Glutamatergic neuron (in vitro differentiated cells): ENCODE results near the gene EPB41. TPM values are rescaled to one million over a fixed set of nuclear protein-coding genes. Genes with fewer than 3 reads are reported as not detected.
"Not testable (repeated sequence)": the region's sequence is repeated elsewhere in the genome, so short reads cannot be mapped to it uniquely, and the experiment has no call there.

Experiments used
- DNase-seq: peaks from one replicate; pipeline ENCODE4 v3.0.0; 2022
- H3K27ac Mint-ChIP-seq: one replicate; pipeline ENCODE4 v1.8.0; 2020; ENCODE audit warnings: mild to moderate bottlenecking, mixed read lengths, inconsistent platforms; ENCODE audit not compliant: unreplicated experiment
- H3K27me3 Mint-ChIP-seq: one replicate; pipeline ENCODE4 v1.8.0; 2020; ENCODE audit warnings: mild to moderate bottlenecking, moderate library complexity, mixed read lengths, inconsistent platforms; ENCODE audit not compliant: unreplicated experiment
- H3K36me3 Mint-ChIP-seq: one replicate; pipeline ENCODE4 v1.8.0; 2020; ENCODE audit warnings: mild to moderate bottlenecking, mixed read lengths, inconsistent platforms; ENCODE audit not compliant: unreplicated experiment
- H3K4me1 Mint-ChIP-seq: one replicate; pipeline ENCODE4 v1.8.0; 2020; ENCODE audit warnings: mild to moderate bottlenecking, low read depth, mixed read lengths, inconsistent platforms; ENCODE audit not compliant: unreplicated experiment
- H3K4me3 Mint-ChIP-seq: one replicate; pipeline ENCODE4 v1.8.0; 2020; ENCODE audit warnings: mild to moderate bottlenecking, mixed read lengths, inconsistent platforms; ENCODE audit not compliant: unreplicated experiment
- H3K9me3 Mint-ChIP-seq: one replicate; pipeline ENCODE4 v1.8.0; 2020; ENCODE audit warnings: mild to moderate bottlenecking, moderate library complexity, mixed read lengths, inconsistent platforms; ENCODE audit not compliant: unreplicated experiment
- CTCF ChIP-seq: fragments of 200-600 bp; sonication (generic); IDR thresholded peaks from one replicate; pipeline ENCODE4 v1.5.0; 2021; ENCODE audit not compliant: partially characterized antibody, unreplicated experiment
- total RNA-seq: library from RNA; stranded (reverse); fragmentation: NEBNext Ultra II Directional; extraction: Animal tissue kit (Norgen Biotek cat#: 25700); gene quantifications from one replicate; pipeline ENCODE4 v1.2.1, GENCODE V29; 2021; ENCODE audit not compliant: unreplicated experiment

EPB41 gene
- total RNA-seq, 1 donor from 2014 or later = 213 TPM

GRCh38 chr1:28871631-28872401 lies 42.6 kb upstream of the EPB41 start:
- peaks cover 14% of the 10 kb centered on the region for H3K4me1 Mint-ChIP-seq
- TF ChIP-seq CTCF = no peak
- no peak overlapping the region for H3K4me3 Mint-ChIP-seq
- no peak for DNase-seq
- H3K36me3 Mint-ChIP-seq = no peaks in the 10 kb centered on the region
- no peak overlapping the region for H3K27ac Mint-ChIP-seq
- H3K9me3 Mint-ChIP-seq = no peaks in the 10 kb centered on the region
- peaks cover 4% of the 10 kb centered on the region for H3K27me3 Mint-ChIP-seq

DNA sequence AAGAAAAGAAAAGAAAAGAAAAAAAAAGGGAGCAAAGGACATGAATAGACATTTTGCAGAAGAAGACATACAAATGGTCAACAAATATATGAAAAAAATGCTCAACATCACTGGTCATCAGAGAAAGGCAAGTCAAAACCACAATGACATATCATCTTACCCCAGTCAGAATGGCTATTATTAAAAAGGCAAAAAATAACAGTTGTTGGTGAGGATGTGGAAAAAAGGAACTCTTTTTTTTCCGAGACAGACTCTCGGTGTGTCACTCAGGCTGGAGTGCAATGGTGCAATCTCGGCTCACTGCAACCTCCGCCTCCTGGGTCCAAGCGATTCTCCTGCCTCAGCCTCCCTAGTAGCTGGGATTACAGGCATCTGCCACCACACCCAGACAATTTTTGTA lies 39.2 kb upstream of the EPB41 start:
- H3K27me3 Mint-ChIP-seq, H3K36me3 Mint-ChIP-seq, H3K27ac Mint-ChIP-seq, H3K4me1 Mint-ChIP-seq, H3K4me3 Mint-ChIP-seq, H3K9me3 Mint-ChIP-seq, DNase-seq: not testable (repeated sequence)

GRCh38 chr1:28877132-28877781 lies 37.1 kb upstream of the EPB41 start:
- peak; percentile 95 for TF ChIP-seq CTCF
- Mint-ChIP-seq H3K9me3 (no peaks in the 10 kb centered on the region), H3K4me3 (no peak overlapping the region), H3K36me3 (no peaks in the 10 kb centered on the region), H3K27ac (no peak overlapping the region), H3K4me1 (peaks cover 5% of the 10 kb centered on the region), H3K27me3 (peaks cover 4% of the 10 kb centered on the region)
- peak; percentile 78 for DNase-seq

- H3K9me3 Mint-ChIP-seq = no peaks in the 10 kb centered on the region
- TF ChIP-seq CTCF = no peak
Observed at GRCh38 chr1:28878796-28879195, 35.6 kb upstream of the EPB41 start.

GRCh38 chr1:28882009-28882628 lies 32.2 kb upstream of the EPB41 start:
- peaks cover 13% of the 10 kb centered on the region for H3K27me3 Mint-ChIP-seq
- no peaks in the 10 kb centered on the region for H3K9me3 Mint-ChIP-seq
- peak; percentile 81 for TF ChIP-seq CTCF
- H3K4me3 Mint-ChIP-seq = peak overlapping the region; percentile 37
- H3K4me1 Mint-ChIP-seq = peaks cover 12% of the 10 kb centered on the region
- peak; percentile 90 for DNase-seq
- no peaks in the 10 kb centered on the region for H3K36me3 Mint-ChIP-seq
- H3K27ac Mint-ChIP-seq = peak overlapping the region; percentile 75

More at GRCh38 chr1:28878796-28879195, 35.6 kb upstream of the EPB41 start:
- DNase-seq = no peak
- Mint-ChIP-seq H3K27ac (no peak overlapping the region), H3K4me1 (peaks cover 8% of the 10 kb centered on the region), H3K27me3 (peaks cover 5% of the 10 kb centered on the region), H3K36me3 (no peaks in the 10 kb centered on the region), H3K4me3 (no peak overlapping the region)
